ENCODE results near the gene PRSS22. TPM values are rescaled to one million over a fixed set of nuclear protein-coding genes. Genes with fewer than 3 reads are reported as not detected.

The PRSS22 gene
- total and polyA plus RNA-seq, 2 experiments from 2014 or later, result 1.3 to 2.0 TPM

- no peak overlapping the region for H3K4me3 Mint-ChIP-seq
- H3K4me3 ChIP-seq, result no peak overlapping the region
- H3K27ac ChIP-seq (ENCODE audit: low read depth), result no peak overlapping the region
- no peaks in the 10 kb centered on the region for H4K20me1 ChIP-seq (replicated peaks; ENCODE audit: insufficient read depth)
- H3K9me2 ChIP-seq (ENCODE audit: insufficient read depth), result no peaks in the 10 kb centered on the region
- H3K36me3 Mint-ChIP-seq (ENCODE audit: low read depth), result no peaks in the 10 kb centered on the region
- H3K27me3 Mint-ChIP-seq (ENCODE audit: insufficient read depth, low read depth, poor library complexity), result peaks cover 9% of the 10 kb centered on the region
- H3K4me1 Mint-ChIP-seq, result peaks cover under 1% of the 10 kb centered on the region; the same call in 1 of the 3 replicates
- no peaks in the 10 kb centered on the region for H3F3A ChIP-seq (replicated peaks; ENCODE audit: low read depth)
- DNase-seq (ENCODE audit: low spot score) (no peak), ATAC-seq (no peak)
- no peaks in the 10 kb centered on the region; the same call in 2 of the 3 replicates for H3K9me3 Mint-ChIP-seq
- no peaks in the 10 kb centered on the region for H3K27me3 ChIP-seq (ENCODE audit: insufficient read depth)
- H2AFZ ChIP-seq, result no peak overlapping the region
- no peak overlapping the region for H3K27ac Mint-ChIP-seq
- no peaks in the 10 kb centered on the region for H3K4me1 ChIP-seq (ENCODE audit: insufficient read depth)
- TF ChIP-seq ZNF462 (CRISPR knock-in tag; IDR thresholded peaks at IDR 0.05) (no peak), ZNF114 (CRISPR knock-in tag; IDR thresholded peaks at IDR 0.05) (no peak), CTCF (conservative IDR thresholded peaks at IDR 0.05; ENCODE audit: low read depth in 2 of 2) (no peak), EZH2 (IDR thresholded peaks at IDR 0.05; ENCODE audit: low read depth, unreplicated experiment) (no peak), STAT1 (IDR thresholded peaks at IDR 0.05; ENCODE audit: unreplicated experiment) (no peak), POLR2AphosphoS5 (IDR thresholded peaks at IDR 0.05; ENCODE audit: low read depth) (no peak), NANOG (IDR thresholded peaks at IDR 0.05; ENCODE audit: borderline replicate concordance) (no peak), EZH2phosphoT487 (IDR thresholded peaks at IDR 0.05; ENCODE audit: unreplicated experiment) (no peak), CREB1 (CRISPR knock-in tag; IDR thresholded peaks at IDR 0.05; ENCODE audit: low read depth) (no peak), JUNB (IDR thresholded peaks at IDR 0.05; ENCODE audit: unreplicated experiment) (no peak), ETS1 (IDR thresholded peaks at IDR 0.05) (no peak), ZNF331 (CRISPR knock-in tag; IDR thresholded peaks at IDR 0.05; ENCODE audit: low read depth) (no peak)
- TF ChIP-seq, protein P1, sequence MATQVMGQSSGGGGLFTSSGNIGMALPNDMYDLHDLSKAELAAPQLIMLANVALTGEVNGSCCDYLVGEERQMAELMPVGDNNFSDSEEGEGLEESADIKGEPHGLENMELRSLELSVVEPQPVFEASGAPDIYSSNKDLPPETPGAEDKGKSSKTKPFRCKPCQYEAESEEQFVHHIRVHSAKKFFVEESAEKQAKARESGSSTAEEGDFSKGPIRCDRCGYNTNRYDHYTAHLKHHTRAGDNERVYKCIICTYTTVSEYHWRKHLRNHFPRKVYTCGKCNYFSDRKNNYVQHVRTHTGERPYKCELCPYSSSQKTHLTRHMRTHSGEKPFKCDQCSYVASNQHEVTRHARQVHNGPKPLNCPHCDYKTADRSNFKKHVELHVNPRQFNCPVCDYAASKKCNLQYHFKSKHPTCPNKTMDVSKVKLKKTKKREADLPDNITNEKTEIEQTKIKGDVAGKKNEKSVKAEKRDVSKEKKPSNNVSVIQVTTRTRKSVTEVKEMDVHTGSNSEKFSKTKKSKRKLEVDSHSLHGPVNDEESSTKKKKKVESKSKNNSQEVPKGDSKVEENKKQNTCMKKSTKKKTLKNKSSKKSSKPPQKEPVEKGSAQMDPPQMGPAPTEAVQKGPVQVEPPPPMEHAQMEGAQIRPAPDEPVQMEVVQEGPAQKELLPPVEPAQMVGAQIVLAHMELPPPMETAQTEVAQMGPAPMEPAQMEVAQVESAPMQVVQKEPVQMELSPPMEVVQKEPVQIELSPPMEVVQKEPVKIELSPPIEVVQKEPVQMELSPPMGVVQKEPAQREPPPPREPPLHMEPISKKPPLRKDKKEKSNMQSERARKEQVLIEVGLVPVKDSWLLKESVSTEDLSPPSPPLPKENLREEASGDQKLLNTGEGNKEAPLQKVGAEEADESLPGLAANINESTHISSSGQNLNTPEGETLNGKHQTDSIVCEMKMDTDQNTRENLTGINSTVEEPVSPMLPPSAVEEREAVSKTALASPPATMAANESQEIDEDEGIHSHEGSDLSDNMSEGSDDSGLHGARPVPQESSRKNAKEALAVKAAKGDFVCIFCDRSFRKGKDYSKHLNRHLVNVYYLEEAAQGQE (IDR thresholded peaks at IDR 0.05; ENCODE audit: unreplicated experiment), result no peak
- no peak overlapping the region for H3K4me2 ChIP-seq
- no peaks in the 10 kb centered on the region for H3K36me3 ChIP-seq (ENCODE audit: insufficient read depth)
- no peaks in the 10 kb centered on the region for H3K79me2 ChIP-seq (replicated peaks; ENCODE audit: insufficient read depth)
These were observed 27.6 kb downstream of the PRSS22 start for GRCh38 chr16:2830355-2830695.

Measured in GM23338 (cell line).